Karpas-422 (cell line): Measurements from ENCODE around the gene ZFC3H1. TPM values are rescaled to one million over a fixed set of nuclear protein-coding genes. Genes with fewer than 3 reads are reported as not detected.

Source experiments
- DNase-seq: peaks from one replicate; pipeline ENCODE4 v3.0.0-alpha.2; 2015
- H2AFZ ChIP-seq: fragments of 200-600 bp; sonication (generic); 2 replicates; pipeline ENCODE4 v1.6.1; 2014; ENCODE audit warnings: antibody characterized with exemption, low read length, mixed read lengths
- H3K27ac ChIP-seq: fragments of 200-600 bp; sonication (generic); 2 replicates; pipeline ENCODE4 v1.5.1; 2014; ENCODE audit warnings: mild to moderate bottlenecking, low read length, moderate library complexity
- H3K27me3 ChIP-seq: fragments of 200-600 bp; sonication (generic); 2 replicates; pipeline ENCODE4 v1.6.1; 2014; ENCODE audit warnings: low read length, mixed read lengths
- H3K36me3 ChIP-seq: fragments of 200-600 bp; sonication (generic); 2 replicates; pipeline ENCODE4 v1.6.1; 2014; ENCODE audit warnings: low read length, mixed read lengths; ENCODE audit not compliant: insufficient read depth
- H3K4me1 ChIP-seq: fragments of 200-600 bp; sonication (generic); 2 replicates; pipeline ENCODE4 v1.6.1; 2014; ENCODE audit warnings: mild to moderate bottlenecking, low read length, mixed read lengths
- H3K4me2 ChIP-seq: fragments of 200-600 bp; sonication (generic); 2 replicates; pipeline ENCODE4 v1.6.1; 2014; ENCODE audit warnings: low read length, low read depth, mild to moderate bottlenecking; ENCODE audit not compliant: poor library complexity, severe bottlenecking
- H3K4me3 ChIP-seq: fragments of 200-600 bp; sonication (generic); 2 replicates; pipeline ENCODE4 v1.5.1; 2014; ENCODE audit warnings: mild to moderate bottlenecking, antibody characterized with exemption, low read length, mixed read lengths
- H3K79me2 ChIP-seq: fragments of 200-600 bp; sonication (generic); 2 replicates; pipeline ENCODE4 v1.6.1; 2014; ENCODE audit warnings: mild to moderate bottlenecking, low read length, mixed read lengths
- H3K9ac ChIP-seq: fragments of 200-600 bp; sonication (generic); 2 replicates; pipeline ENCODE4 v1.6.0; 2014; ENCODE audit warnings: low read length
- H3K9me2 ChIP-seq: fragments of 200-600 bp; sonication (generic), shearing (Covaris generic); replicated peaks from 2 replicates; pipeline ENCODE4 v1.6.0; 2014; ENCODE audit warnings: mild to moderate bottlenecking, low read length, moderate library complexity; ENCODE audit not compliant: insufficient read depth
- H3K9me3 ChIP-seq: fragments of 300-700, 200-600 bp; sonication (generic); 2 replicates; pipeline ENCODE4 v1.6.1; 2014; ENCODE audit warnings: low read length, mixed read lengths
- H4K20me1 ChIP-seq: fragments of 200-600 bp; sonication (generic); 2 replicates; pipeline ENCODE4 v1.6.1; 2014; ENCODE audit warnings: mild to moderate bottlenecking, antibody characterized with exemption, low read length, low read depth; ENCODE audit not compliant: insufficient read depth
- total RNA-seq: library from RNA; depleted of rRNA; stranded (reverse); fragments of >200 nt; shearing (Covaris generic); gene quantifications from 2 replicates; pipeline ENCODE4 v1.2.3, GENCODE V29; 2014; ENCODE audit warnings: low replicate concordance

Gene ZFC3H1
- total RNA-seq, 1 experiment from 2014 or later: 74.7 TPM

DNA sequence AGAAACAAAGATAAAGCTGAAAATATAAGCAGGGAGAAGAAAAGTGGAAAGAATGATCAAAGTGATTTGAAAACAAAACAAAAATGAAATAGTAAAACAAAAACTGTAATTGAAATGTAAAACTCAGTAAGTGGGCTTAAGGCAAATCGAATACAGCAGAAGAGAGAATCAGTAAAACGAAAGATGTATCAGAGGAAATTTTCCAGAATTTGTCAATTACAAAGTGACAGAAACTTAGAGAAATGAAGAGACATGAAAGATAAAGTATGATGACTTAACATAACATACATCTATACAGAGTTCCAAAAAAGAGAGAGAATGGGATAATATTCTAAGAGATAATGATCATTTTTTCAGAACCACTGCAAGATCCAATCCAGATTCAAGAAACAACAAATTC is 10.5 kb downstream of the ZFC3H1 start:
- Histone ChIP-seq H3K4me3 (no peak overlapping the region), H3K4me2 (no peak overlapping the region), H3K27me3 (no peaks in the 10 kb centered on the region), H3K27ac (no peak overlapping the region), H4K20me1 (no peaks in the 10 kb centered on the region), H3K9me3 (0 out of 2 replicates have a peak, but pooled peaks cover 6% of the 10 kb centered on the region), H3K36me3 (peaks cover 79% of the 10 kb centered on the region), H3K9me2 (no peaks in the 10 kb centered on the region), H3K79me2 (peaks cover 90% of the 10 kb centered on the region), H3K4me1 (no peaks in the 10 kb centered on the region), H3K9ac (no peak overlapping the region), H2AFZ (no peak overlapping the region)
- DNase-seq: no peak

GRCh38 chr12:71652656-71653055 is 11.0 kb downstream of the ZFC3H1 start:
- Histone ChIP-seq H3K36me3 (peaks cover 79% of the 10 kb centered on the region), H3K9me2 (no peaks in the 10 kb centered on the region), H4K20me1 (no peaks in the 10 kb centered on the region), H3K4me2 (no peak overlapping the region), H3K27ac (no peak overlapping the region), H3K9ac (no peak overlapping the region), H3K27me3 (no peaks in the 10 kb centered on the region), H2AFZ (no peak overlapping the region), H3K4me1 (no peaks in the 10 kb centered on the region), H3K9me3 (0 out of 2 replicates have a peak, but pooled peaks cover 6% of the 10 kb centered on the region), H3K79me2 (peaks cover 94% of the 10 kb centered on the region), H3K4me3 (no peak overlapping the region)
- DNase-seq: no peak

GRCh38 chr12:71649401-71649800 is 14.2 kb downstream of the ZFC3H1 start:
- H3K4me1 ChIP-seq: no peaks in the 10 kb centered on the region
- H3K9me2 ChIP-seq: no peaks in the 10 kb centered on the region
- H3K9me3 ChIP-seq: no peaks in the 10 kb centered on the region
- no peak overlapping the region for H3K27ac ChIP-seq
- H3K4me2 ChIP-seq: no peak overlapping the region
- no peak overlapping the region for H3K9ac ChIP-seq
- H3K36me3 ChIP-seq: peaks cover 78% of the 10 kb centered on the region
- H4K20me1 ChIP-seq: no peaks in the 10 kb centered on the region
- H3K79me2 ChIP-seq: peaks cover 88% of the 10 kb centered on the region
- no peak for DNase-seq
- H3K4me3 ChIP-seq: no peak overlapping the region
- no peak overlapping the region for H2AFZ ChIP-seq
- no peaks in the 10 kb centered on the region for H3K27me3 ChIP-seq

GRCh38 chr12:71648537-71648936 is 15.1 kb downstream of the ZFC3H1 start:
- Histone ChIP-seq H3K9ac (no peak overlapping the region), H2AFZ (no peak overlapping the region), H3K27me3 (no peaks in the 10 kb centered on the region), H3K79me2 (peaks cover 88% of the 10 kb centered on the region), H3K4me3 (no peak overlapping the region), H3K4me1 (no peaks in the 10 kb centered on the region), H3K9me2 (no peaks in the 10 kb centered on the region), H4K20me1 (no peaks in the 10 kb centered on the region), H3K9me3 (no peaks in the 10 kb centered on the region), H3K27ac (no peak overlapping the region), H3K36me3 (peaks cover 78% of the 10 kb centered on the region), H3K4me2 (no peak overlapping the region)
- no peak for DNase-seq

DNA sequence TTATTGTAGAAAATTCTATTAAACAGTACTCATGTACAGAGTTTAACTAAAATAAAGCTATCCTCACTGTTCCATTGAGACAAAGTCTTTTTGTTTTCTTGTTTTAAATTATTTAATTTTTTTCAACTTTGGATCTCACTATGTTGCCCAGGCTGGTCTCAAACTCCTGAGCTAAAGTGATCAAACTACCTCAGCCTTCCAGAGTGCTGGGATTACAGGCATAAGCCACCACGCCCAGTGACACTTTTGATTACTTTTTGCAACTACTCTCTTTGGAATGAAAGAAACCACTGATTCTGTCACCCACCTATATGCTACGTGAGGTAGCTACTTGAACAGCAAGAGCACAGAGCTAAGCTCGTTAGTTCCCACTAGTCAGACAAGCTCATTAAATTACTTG is 17.1 kb downstream of the ZFC3H1 start:
- H3K4me3 ChIP-seq: no peak overlapping the region
- no peak overlapping the region for H3K4me2 ChIP-seq
- H3K4me1 ChIP-seq: no peaks in the 10 kb centered on the region
- no peak for DNase-seq
- no peak overlapping the region for H2AFZ ChIP-seq
- no peaks in the 10 kb centered on the region for H3K27me3 ChIP-seq
- H3K9me2 ChIP-seq: no peaks in the 10 kb centered on the region
- no peaks in the 10 kb centered on the region for H4K20me1 ChIP-seq
- H3K9me3 ChIP-seq: no peaks in the 10 kb centered on the region
- no peak overlapping the region for H3K27ac ChIP-seq
- H3K79me2 ChIP-seq: peaks cover 76% of the 10 kb centered on the region
- H3K9ac ChIP-seq: no peak overlapping the region
- H3K36me3 ChIP-seq: peaks cover 74% of the 10 kb centered on the region; the same call in 1 of the 2 replicates

- Histone ChIP-seq H3K27ac (no peak overlapping the region), H3K4me2 (no peak overlapping the region), H3K9me2 (no peaks in the 10 kb centered on the region), H3K4me3 (no peak overlapping the region), H2AFZ (no peak overlapping the region), H3K9ac (no peak overlapping the region), H3K27me3 (no peaks in the 10 kb centered on the region), H3K9me3 (no peaks in the 10 kb centered on the region), H3K4me1 (no peaks in the 10 kb centered on the region), H3K79me2 (peaks cover 68% of the 10 kb centered on the region), H4K20me1 (no peaks in the 10 kb centered on the region), H3K36me3 (peaks cover 74% of the 10 kb centered on the region; the same call in 1 of the 2 replicates)
- DNase-seq: no peak
Observed at GRCh38 chr12:71645268-71645667, 18.4 kb downstream of the ZFC3H1 start.

- Histone ChIP-seq H2AFZ (no peak overlapping the region), H3K9me3 (no peaks in the 10 kb centered on the region), H3K27me3 (no peaks in the 10 kb centered on the region), H3K4me2 (no peak overlapping the region), H4K20me1 (no peaks in the 10 kb centered on the region), H3K27ac (no peak overlapping the region), H3K4me3 (no peak overlapping the region), H3K9ac (no peak overlapping the region), H3K36me3 (peaks cover 76% of the 10 kb centered on the region; the same call in 1 of the 2 replicates), H3K79me2 (peaks cover 48% of the 10 kb centered on the region), H3K9me2 (no peaks in the 10 kb centered on the region), H3K4me1 (peaks cover 6% of the 10 kb centered on the region; the same call in 1 of the 2 replicates)
- no peak for DNase-seq
Observed at GRCh38 chr12:71642264-71642663, 21.4 kb downstream of the ZFC3H1 start.

GRCh38 chr12:71641390-71641789 is 22.3 kb downstream of the ZFC3H1 start:
- peaks cover 71% of the 10 kb centered on the region; the same call in 1 of the 2 replicates for H3K36me3 ChIP-seq
- H2AFZ ChIP-seq: no peak overlapping the region
- no peaks in the 10 kb centered on the region for H3K27me3 ChIP-seq
- no peaks in the 10 kb centered on the region for H3K9me3 ChIP-seq
- H3K79me2 ChIP-seq: peaks cover 44% of the 10 kb centered on the region
- H4K20me1 ChIP-seq: no peaks in the 10 kb centered on the region
- no peak overlapping the region for H3K4me3 ChIP-seq
- H3K27ac ChIP-seq: no peak overlapping the region
- DNase-seq: no peak
- no peak overlapping the region for H3K4me2 ChIP-seq
- peaks cover 8% of the 10 kb centered on the region; the same call in 1 of the 2 replicates for H3K4me1 ChIP-seq
- H3K9ac ChIP-seq: no peak overlapping the region
- no peaks in the 10 kb centered on the region for H3K9me2 ChIP-seq
